Stimulated activated CD4-positive, alpha-beta T cell treated with anti-CD3 and anti-CD28 coated beads, Interleukin-12 subunit alpha, Interleukin-12 subunit beta, amount 100 ng/mL, for 48 hours (primary cell): ENCODE measurements around the gene KPNB1.

Source experiments
- DNase-seq, 3 donors: peaks; one replicate each; pipeline ENCODE4 v3.0.0-alpha.2; 2020; ENCODE audit warnings: low read depth in 2 of 3, low spot score in 1 of 3

Gene KPNB1

GRCh38 chr17:47649153-47649971 lies at the start of gene KPNB1:
Gene KPNB1, plus strand, starts transcription at chr17:47649919. Its CDS starts 326 bp downstream, at chr17:47650245.
- peak; percentile 96 to 99 (median 98) for DNase-seq

GRCh38 chr17:47603830-47604597 lies 45.7 kb upstream of the KPNB1 start:
- no peak for DNase-seq

- DNase-seq: no peak
These were observed 45.2 kb upstream of the KPNB1 start for GRCh38 chr17:47604598-47604927.

- no peak for DNase-seq
These were observed 44.7 kb upstream of the KPNB1 start for GRCh38 chr17:47605011-47605410.

- DNase-seq: no peak
These were observed 42.2 kb upstream of the KPNB1 start for GRCh38 chr17:47607481-47607880.

- DNase-seq: no peak
These were observed 38.1 kb upstream of the KPNB1 start for GRCh38 chr17:47611372-47612350.

- peak in 1 of 3 donors; percentile 9 for DNase-seq
These were observed 33.8 kb upstream of the KPNB1 start for GRCh38 chr17:47615766-47616424.

GRCh38 chr17:47618410-47618809 lies 31.3 kb upstream of the KPNB1 start:
- DNase-seq: no peak

GRCh38 chr17:47620503-47621245 lies 29.0 kb upstream of the KPNB1 start:
- DNase-seq: peak in 1 of 3 donors; percentile 12

GRCh38 chr17:47621293-47622179 lies 28.2 kb upstream of the KPNB1 start:
- no peak for DNase-seq

GRCh38 chr17:47622180-47622549 lies 27.6 kb upstream of the KPNB1 start:
- DNase-seq: no peak

- no peak for DNase-seq
These were observed 25.0 kb upstream of the KPNB1 start for GRCh38 chr17:47624727-47625068.

GRCh38 chr17:47628014-47628566 lies 21.6 kb upstream of the KPNB1 start:
- DNase-seq: no peak

GRCh38 chr17:47629826-47630225 lies 19.9 kb upstream of the KPNB1 start:
- no peak for DNase-seq

GRCh38 chr17:47630614-47631013 lies 19.1 kb upstream of the KPNB1 start:
- no peak for DNase-seq

- DNase-seq: no peak
These were observed 16.7 kb upstream of the KPNB1 start for GRCh38 chr17:47632991-47633390.

GRCh38 chr17:47633996-47634395 lies 15.7 kb upstream of the KPNB1 start:
- DNase-seq: no peak

- DNase-seq: no peak
These were observed 14.8 kb upstream of the KPNB1 start for GRCh38 chr17:47634870-47635269.

- DNase-seq: no peak
These were observed 14.0 kb upstream of the KPNB1 start for GRCh38 chr17:47635734-47636133.
